Astrocyte of the hippocampus (primary cell): ENCODE results near the gene SCO2.

ENCODE experiments used
- DNase-seq: peaks from one replicate; pipeline ENCODE4 v3.0.0; 2011; ENCODE audit warnings: low read depth, low spot score

SCO2 gene

GRCh38 chr22:50502628-50503474, 22.5 kb downstream of the SCO2 start:
- DNase-seq = no peak

GRCh38 chr22:50502096-50502495, 23.3 kb downstream of the SCO2 start:
- DNase-seq = no peak

GRCh38 chr22:50500452-50500851, 24.9 kb downstream of the SCO2 start:
- DNase-seq = no peak

- DNase-seq = peak; percentile 73
These were observed 27.0 kb downstream of the SCO2 start for GRCh38 chr22:50498322-50498890.

GRCh38 chr22:50497093-50497492, 28.3 kb downstream of the SCO2 start:
- no peak for DNase-seq

GRCh38 chr22:50490531-50491308, 34.7 kb downstream of the SCO2 start:
- no peak for DNase-seq

GRCh38 chr22:50489363-50490243, 35.8 kb downstream of the SCO2 start:
- no peak for DNase-seq

- DNase-seq = no peak
These were observed 36.5 kb downstream of the SCO2 start for GRCh38 chr22:50488886-50489285.

GRCh38 chr22:50488006-50488677, 37.3 kb downstream of the SCO2 start:
- no peak for DNase-seq

GRCh38 chr22:50487290-50488005, 38.0 kb downstream of the SCO2 start:
- DNase-seq = no peak

- no peak for DNase-seq
These were observed 38.7 kb downstream of the SCO2 start, which contains the start of gene MIOX for GRCh38 chr22:50486561-50487289. Gene MIOX (plus strand): TSS chr22:50486859. CDS start chr22:50486898, 39 bp downstream.

GRCh38 chr22:50485221-50486131, 39.9 kb downstream of the SCO2 start:
- no peak for DNase-seq

GRCh38 chr22:50483977-50484853, 41.2 kb downstream of the SCO2 start:
- no peak for DNase-seq

GRCh38 chr22:50483556-50483955, 41.8 kb downstream of the SCO2 start:
- DNase-seq = no peak

- no peak for DNase-seq
These were observed 42.3 kb downstream of the SCO2 start for GRCh38 chr22:50483106-50483505.

- DNase-seq = no peak
These were observed 43.0 kb downstream of the SCO2 start for GRCh38 chr22:50482107-50483074.
